GM19397 (cell line): Measurements from ENCODE around the gene SGSM2.

ENCODE experiments used
- ATAC-seq: cut with Tn5 transposase; IDR thresholded peaks from one replicate; pipeline ENCODE4 v1.9.1; 2021; ENCODE audit warnings: mild to moderate bottlenecking, moderate library complexity; ENCODE audit not compliant: unreplicated experiment

Gene SGSM2

DNA sequence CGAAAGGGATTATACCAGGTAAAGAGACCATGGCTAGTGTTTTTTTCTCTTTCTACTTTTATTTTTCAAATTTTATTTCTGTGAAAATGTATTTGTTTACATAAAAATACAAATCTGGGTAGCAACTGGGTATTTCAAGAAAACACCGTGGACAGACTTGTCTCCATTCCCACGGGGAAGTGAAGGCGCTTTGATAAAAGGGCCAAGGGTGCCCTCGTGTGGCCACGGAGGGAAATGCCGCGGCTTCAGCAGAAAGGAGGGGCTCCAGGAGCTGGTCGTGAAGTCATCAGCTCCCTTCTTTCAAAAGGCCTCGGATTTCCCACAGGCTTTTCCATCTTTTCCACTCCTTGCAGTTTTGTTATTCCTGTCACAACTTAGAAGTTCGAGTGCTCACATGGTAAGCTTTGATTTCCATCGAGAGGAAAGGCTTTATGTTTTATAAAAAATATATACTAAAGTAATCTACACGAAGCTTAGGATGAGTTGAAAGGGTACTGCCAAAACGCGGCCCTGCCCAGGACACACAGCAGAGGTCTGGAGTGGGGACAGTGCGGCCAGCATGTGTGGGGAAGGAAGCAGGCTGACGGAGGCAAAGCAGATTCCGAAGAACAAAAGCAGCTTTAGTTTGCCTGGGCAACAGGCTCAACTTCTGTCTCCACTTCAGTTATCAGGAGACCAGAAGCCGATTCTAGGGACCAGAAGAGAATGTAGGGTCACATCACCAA is 78.9 kb downstream of the SGSM2 start:
- no peak for ATAC-seq

DNA sequence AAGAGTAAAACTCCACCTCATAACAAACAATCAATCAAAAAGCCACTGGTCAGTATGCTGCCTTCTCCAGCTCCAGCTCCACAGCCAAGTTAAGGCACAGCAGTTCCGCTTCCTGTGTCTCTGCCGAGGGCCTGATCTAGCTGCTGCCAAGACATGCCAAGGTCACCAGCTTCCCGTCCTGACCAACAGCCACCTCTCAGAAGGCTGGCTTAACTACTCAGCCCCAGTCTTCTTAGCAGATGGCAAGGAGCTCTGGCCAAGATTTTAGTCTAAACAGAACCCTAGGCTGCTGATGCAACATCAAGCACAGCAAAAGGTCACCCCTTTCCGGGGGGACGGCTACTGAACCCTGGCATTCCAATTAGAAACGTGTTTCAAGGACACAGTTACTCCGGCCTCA is 81.3 kb downstream of the SGSM2 start:
- ATAC-seq, result no peak

DNA sequence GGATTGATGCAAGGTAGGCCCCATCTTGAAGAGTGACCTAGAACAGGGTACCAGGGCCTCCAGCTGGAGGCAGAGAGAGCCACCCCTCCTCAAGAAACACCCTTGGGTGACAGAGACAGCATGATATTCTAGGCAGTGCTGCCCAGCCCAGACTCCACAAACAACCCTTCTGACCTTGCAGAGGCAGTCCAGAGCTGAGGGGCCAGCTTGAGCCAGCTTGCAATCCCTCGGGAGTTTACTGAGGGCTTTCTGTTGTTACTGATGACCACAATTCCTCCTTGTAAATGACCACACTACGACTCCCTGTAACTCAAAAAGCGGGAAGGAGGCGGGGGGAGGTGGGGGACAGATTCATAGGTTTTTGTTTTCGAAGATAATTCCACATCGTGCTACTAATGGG is 82.2 kb downstream of the SGSM2 start:
- no peak for ATAC-seq

DNA sequence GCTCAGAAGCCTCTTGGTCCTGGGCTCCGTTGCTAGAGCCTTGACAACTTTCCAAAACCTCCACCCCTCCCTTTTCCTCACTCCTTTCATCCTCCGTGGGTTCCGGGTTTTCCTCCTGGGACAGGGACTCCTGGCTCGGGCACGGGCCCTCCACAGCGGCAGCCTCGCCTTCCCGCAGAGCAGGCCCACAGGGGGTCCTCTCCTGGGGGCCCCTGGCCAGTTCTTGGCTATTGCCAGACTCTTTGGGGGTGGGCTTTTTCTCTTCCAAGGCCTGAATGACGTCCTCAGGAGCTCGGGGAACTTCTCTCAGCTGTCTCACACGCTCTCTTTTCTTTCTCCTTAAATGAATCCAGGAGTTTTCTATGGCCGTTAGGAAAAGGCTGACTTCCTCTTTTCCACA is 82.9 kb downstream of the SGSM2 start:
- no peak for ATAC-seq

DNA sequence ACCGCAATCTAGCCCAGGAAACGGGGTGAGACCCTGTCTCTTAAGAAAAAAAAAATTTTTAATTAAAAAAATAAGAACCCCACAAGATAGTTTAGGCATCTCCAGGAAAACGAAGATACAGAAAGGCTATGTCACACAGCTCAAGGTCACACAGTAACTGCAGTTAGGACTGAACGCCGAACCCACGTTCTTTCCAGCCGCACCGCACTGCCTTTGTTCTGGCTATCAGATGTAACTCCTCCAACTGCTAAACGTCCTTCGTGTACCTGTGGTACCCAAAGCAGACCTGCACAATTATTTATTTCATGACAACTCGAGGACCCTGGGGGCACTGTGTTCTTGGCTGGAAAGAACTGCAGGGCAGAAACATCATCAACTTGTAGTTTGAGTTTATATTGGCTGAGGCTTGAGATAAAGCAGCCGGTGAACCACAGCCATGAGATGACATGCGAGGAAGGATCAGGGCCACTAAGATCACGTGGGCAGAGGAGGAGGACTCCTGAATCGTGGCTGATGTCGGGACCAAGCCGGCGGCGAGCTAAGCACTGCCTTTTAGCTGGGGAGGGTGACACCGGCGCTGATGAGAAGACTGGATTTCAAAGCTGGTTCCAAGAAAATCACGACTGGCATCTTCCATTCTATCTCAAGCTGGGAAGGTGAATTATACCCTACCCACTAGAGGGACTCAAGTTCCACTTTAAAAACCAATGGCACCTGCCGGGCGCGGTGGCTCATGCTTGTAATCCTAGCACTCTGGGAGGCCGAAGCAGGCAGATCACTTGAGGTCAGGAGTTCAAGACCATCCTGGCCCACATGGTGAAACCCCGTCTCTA is 84.2 kb downstream of the SGSM2 start:
- ATAC-seq, result no peak

DNA sequence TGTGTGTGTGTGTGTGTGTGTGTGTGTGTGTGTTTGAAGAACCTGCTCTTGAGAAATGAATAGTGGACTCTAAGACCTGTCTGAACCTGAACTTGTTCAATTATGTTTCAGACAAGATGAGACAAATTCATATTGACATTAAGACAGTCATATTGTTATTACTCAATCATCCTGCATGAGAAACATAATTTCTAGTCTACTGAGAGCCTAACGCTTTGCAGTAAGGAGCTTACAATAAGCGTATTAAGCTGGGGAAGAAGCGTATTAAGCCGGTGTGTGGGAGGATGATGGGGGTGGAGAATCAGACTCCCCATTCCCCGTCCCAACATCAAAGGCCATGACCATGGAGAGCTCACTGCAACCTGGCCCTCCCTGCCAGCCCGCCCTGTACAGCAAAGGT is 86.0 kb downstream of the SGSM2 start:
- ATAC-seq, result no peak

DNA sequence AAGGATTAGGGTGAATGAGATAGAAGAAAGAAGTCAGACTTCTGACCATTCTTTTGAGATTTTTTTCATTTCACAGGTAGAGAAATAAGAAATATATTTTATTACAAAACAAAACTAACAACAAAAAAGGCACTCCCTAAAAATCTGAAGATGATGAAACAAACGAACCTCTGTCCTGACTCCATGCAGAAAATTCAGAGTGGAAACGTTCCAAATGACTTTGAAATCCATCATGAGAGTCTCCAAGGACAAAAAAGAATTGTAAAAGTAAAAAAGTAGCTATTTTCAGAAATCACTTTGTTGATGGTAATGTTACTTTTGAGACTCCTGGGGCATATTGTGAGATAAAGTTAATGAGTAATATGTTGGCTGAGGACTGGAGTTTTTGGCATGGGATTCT is 89.9 kb downstream of the SGSM2 start:
- ATAC-seq, result no peak

DNA sequence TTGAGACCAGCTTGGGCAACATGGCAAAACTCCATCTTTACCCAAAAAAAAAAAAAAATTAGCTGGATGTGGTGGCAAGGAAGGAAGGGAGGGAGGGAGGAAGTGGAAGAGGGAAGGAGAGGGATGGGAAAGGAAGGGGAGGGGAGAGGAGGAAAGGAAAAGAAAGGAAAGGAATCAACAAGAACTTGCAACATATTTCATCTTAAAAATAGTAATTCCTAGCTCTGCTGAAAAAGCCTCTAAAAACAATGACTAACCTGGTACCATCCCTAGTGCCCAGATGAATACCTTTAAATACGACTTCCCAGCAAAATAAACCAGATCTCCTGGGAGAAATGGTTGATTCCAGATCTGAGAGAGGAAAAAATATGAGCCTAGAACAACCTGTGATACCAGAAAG is 90.6 kb downstream of the SGSM2 start:
- ATAC-seq, result no peak
